ENCODE results near the gene SYVN1. TPM values are rescaled to one million over a fixed set of nuclear protein-coding genes. Genes with fewer than 3 reads are reported as not detected.

Gene SYVN1
- total and polyA plus RNA-seq, 10 of the 15 experiments (the other 5 are each of a cell fraction or from before 2014, with no cell fraction given), result 0.79 to 63.6 (median 20.1) TPM

- TF ChIP-seq BCLAF1 (IDR thresholded peaks at IDR 0.05) (no peak), HDAC2 (IDR thresholded peaks at IDR 0.05) (no peak), EGR1 (IDR thresholded peaks at IDR 0.05; ENCODE audit: borderline replicate concordance in 1 of 2, low read depth in 2 of 2, low read length in 2 of 2) (peak in 1 of 2 experiments; percentile 47; a peak in 1 of 3 replicates), CBFB (IDR thresholded peaks at IDR 0.05; ENCODE audit: low read depth) (no peak), GATAD2B (conservative IDR thresholded peaks at IDR 0.05; ENCODE audit: low read depth) (no peak), SP1 (IDR thresholded peaks at IDR 0.05; ENCODE audit: low read depth, low read length) (peak; percentile 80), RB1 (IDR thresholded peaks at IDR 0.05; ENCODE audit: borderline replicate concordance) (no peak), RUNX3 (IDR thresholded peaks at IDR 0.05; ENCODE audit: low read length) (no peak), KLF5 (IDR thresholded peaks at IDR 0.05; ENCODE audit: partially characterized antibody) (no peak), HDGF (IDR thresholded peaks at IDR 0.05) (no peak), SUPT20H (IDR thresholded peaks at IDR 0.05; ENCODE audit: borderline replicate concordance, control insufficient read depth, low read depth, low read length) (no peak), MYC (IDR thresholded peaks at IDR 0.05; ENCODE audit: insufficient read depth, insufficient read length, insufficient replicate concordance, low read length, severe bottlenecking) (no peak), CUX1 (IDR thresholded peaks at IDR 0.05; ENCODE audit: insufficient replicate concordance, low read depth, low read length) (no peak), GABPA (IDR thresholded peaks at IDR 0.05; ENCODE audit: low read depth) (no peak), ZBTB4 (CRISPR knock-in tag; IDR thresholded peaks at IDR 0.05) (no peak)
- TF ChIP-seq, protein P1, sequence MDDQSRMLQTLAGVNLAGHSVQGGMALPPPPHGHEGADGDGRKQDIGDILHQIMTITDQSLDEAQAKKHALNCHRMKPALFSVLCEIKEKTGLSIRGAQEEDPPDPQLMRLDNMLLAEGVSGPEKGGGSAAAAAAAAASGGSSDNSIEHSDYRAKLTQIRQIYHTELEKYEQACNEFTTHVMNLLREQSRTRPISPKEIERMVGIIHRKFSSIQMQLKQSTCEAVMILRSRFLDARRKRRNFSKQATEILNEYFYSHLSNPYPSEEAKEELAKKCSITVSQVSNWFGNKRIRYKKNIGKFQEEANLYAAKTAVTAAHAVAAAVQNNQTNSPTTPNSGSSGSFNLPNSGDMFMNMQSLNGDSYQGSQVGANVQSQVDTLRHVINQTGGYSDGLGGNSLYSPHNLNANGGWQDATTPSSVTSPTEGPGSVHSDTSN (IDR thresholded peaks at IDR 0.05; ENCODE audit: insufficient replicate concordance, low read depth, low read length), result no peak
Measured at GRCh38 chr11:65111744-65112545, 22.4 kb downstream of the SYVN1 start, which contains the start of gene TM7SF2 (continued).
